Fibroblast of mammary gland (primary cell): ENCODE results near the gene GBX2.

Source experiments
- DNase-seq: peaks from one replicate; pipeline ENCODE4 v3.0.0-alpha.2; 2010; ENCODE audit warnings: low read depth
- H3K4me3 ChIP-seq: 2 replicates; pipeline ENCODE4 v1.5.1; 2011; ENCODE audit warnings: low read depth, mild to moderate bottlenecking, low read length, moderate library complexity; ENCODE audit not compliant: control insufficient read depth
- CTCF ChIP-seq: conservative IDR thresholded peaks from 2 replicates; pipeline ENCODE4 v1.5.1; 2011; ENCODE audit warnings: low read depth, low read length, inconsistent platforms; ENCODE audit not compliant: control insufficient read depth, insufficient read depth

GBX2 gene

GRCh38 chr2:236160366-236161081 is 7.7 kb downstream of the GBX2 start:
- DNase-seq, result no peak
- TF ChIP-seq CTCF, result no peak
- H3K4me3 ChIP-seq, result no peak overlapping the region

GRCh38 chr2:236159778-236160170 is 8.4 kb downstream of the GBX2 start:
- no peak for TF ChIP-seq CTCF
- H3K4me3 ChIP-seq, result no peak overlapping the region

GRCh38 chr2:236158969-236159777 is 9.0 kb downstream of the GBX2 start:
- TF ChIP-seq CTCF, result no peak
- no peak overlapping the region for H3K4me3 ChIP-seq
- no peak for DNase-seq

More at GRCh38 chr2:236159778-236160170, 8.4 kb downstream of the GBX2 start:
- no peak for DNase-seq

GRCh38 chr2:236157815-236158498 is 10.2 kb downstream of the GBX2 start:
- no peak for TF ChIP-seq CTCF
- no peak for DNase-seq
- H3K4me3 ChIP-seq, result no peak overlapping the region

- no peak for TF ChIP-seq CTCF
- DNase-seq, result no peak
- no peak overlapping the region for H3K4me3 ChIP-seq
Observed at GRCh38 chr2:236157366-236157765, 10.8 kb downstream of the GBX2 start.

- H3K4me3 ChIP-seq, result no peak overlapping the region
- no peak for TF ChIP-seq CTCF
- no peak for DNase-seq
Observed at GRCh38 chr2:236156860-236157194, 11.4 kb downstream of the GBX2 start.
